Adipocyte (in vitro differentiated cells): Measurements from ENCODE around the gene GPM6B.
A peak's percentile ranks its signal among the peaks of the same experiment; 100 is the strongest.
"Not testable (repeated sequence)": the region's sequence is repeated elsewhere in the genome, so short reads cannot be mapped to it uniquely, and the experiment has no call there.

Source experiments
- DNase-seq: peaks from one replicate; pipeline ENCODE4 v3.0.0-alpha.2; 2015; ENCODE audit warnings: low read depth
- H3K27me3 ChIP-seq: replicated peaks from 2 replicates; pipeline ENCODE4 v1.7.0; 2013; ENCODE audit warnings: mild to moderate bottlenecking, low read length, moderate library complexity; ENCODE audit not compliant: control insufficient read depth, insufficient read depth
- H3K36me3 ChIP-seq: 2 replicates; pipeline ENCODE4 v1.7.0; 2013; ENCODE audit warnings: low read length, mild to moderate bottlenecking, moderate library complexity; ENCODE audit not compliant: control insufficient read depth, insufficient read depth, severe bottlenecking
- H3K4me1 ChIP-seq: 2 replicates; pipeline ENCODE4 v1.7.0; 2013; ENCODE audit warnings: mild to moderate bottlenecking, low read length, moderate library complexity; ENCODE audit not compliant: control insufficient read depth, insufficient read depth
- H3K4me3 ChIP-seq: 2 replicates; pipeline ENCODE4 v1.7.0; 2013; ENCODE audit warnings: mild to moderate bottlenecking, low read length, moderate library complexity
- H3K9ac ChIP-seq: 2 replicates; pipeline ENCODE4 v1.7.0; 2013; ENCODE audit warnings: mild to moderate bottlenecking, low read length, moderate library complexity
- H3K9me3 ChIP-seq: 2 replicates; pipeline ENCODE4 v1.7.0; 2013; ENCODE audit warnings: mild to moderate bottlenecking, low read length, moderate library complexity; ENCODE audit not compliant: control insufficient read depth

GPM6B gene

GRCh38 chrX:13750204-13750603, 66.7 kb downstream of the GPM6B start:
- Histone ChIP-seq H3K36me3 (peaks cover 40% of the 10 kb centered on the region), H3K9me3 (no peaks in the 10 kb centered on the region), H3K9ac (no peak overlapping the region), H3K4me3 (no peak overlapping the region), H3K4me1 (no peaks in the 10 kb centered on the region), H3K27me3 (no peaks in the 10 kb centered on the region)
- DNase-seq = peak; percentile 56

- no peak overlapping the region for H3K9ac ChIP-seq
- H3K9me3 ChIP-seq = no peaks in the 10 kb centered on the region
- peaks cover 50% of the 10 kb centered on the region for H3K36me3 ChIP-seq
- no peak for DNase-seq
- H3K4me1 ChIP-seq = no peaks in the 10 kb centered on the region
- H3K4me3 ChIP-seq = no peak overlapping the region
- H3K27me3 ChIP-seq = no peaks in the 10 kb centered on the region
These were observed 68.4 kb downstream of the GPM6B start for GRCh38 chrX:13748486-13748885.

- Histone ChIP-seq H3K27me3 (no peaks in the 10 kb centered on the region), H3K4me1 (no peaks in the 10 kb centered on the region), H3K4me3 (no peak overlapping the region), H3K36me3 (peaks cover 46% of the 10 kb centered on the region), H3K9me3 (no peaks in the 10 kb centered on the region), H3K9ac (no peak overlapping the region)
- DNase-seq = peak; percentile 73
These were observed 69.1 kb downstream of the GPM6B start for GRCh38 chrX:13747836-13748235.

- no peak overlapping the region for H3K4me3 ChIP-seq
These were observed 74.3 kb downstream of the GPM6B start for GRCh38 chrX:13742397-13743176.

GRCh38 chrX:13741695-13742094, 75.2 kb downstream of the GPM6B start:
- H3K9ac ChIP-seq = no peak overlapping the region
- H3K27me3 ChIP-seq = no peaks in the 10 kb centered on the region
- peaks cover 25% of the 10 kb centered on the region for H3K36me3 ChIP-seq
- H3K4me1 ChIP-seq = no peaks in the 10 kb centered on the region
- DNase-seq = no peak
- H3K4me3 ChIP-seq = no peak overlapping the region
- H3K9me3 ChIP-seq = no peaks in the 10 kb centered on the region

More at GRCh38 chrX:13742397-13743176, 74.3 kb downstream of the GPM6B start:
- H3K9me3 ChIP-seq = no peaks in the 10 kb centered on the region
- H3K4me1 ChIP-seq = no peaks in the 10 kb centered on the region
- no peak for DNase-seq
- H3K27me3 ChIP-seq = no peaks in the 10 kb centered on the region
- peaks cover 18% of the 10 kb centered on the region for H3K36me3 ChIP-seq
- H3K9ac ChIP-seq = no peak overlapping the region

- peak within 1 kb of the TSS; percentile 94 for H3K9ac ChIP-seq
- H3K4me3 ChIP-seq = peak within 1 kb of the TSS; percentile 97
- no peaks in the 10 kb centered on the region for H3K9me3 ChIP-seq
- peak; percentile 95 for DNase-seq
- H3K4me1 ChIP-seq = peaks cover 23% of the 10 kb centered on the region
- peaks cover 7% of the 10 kb centered on the region for H3K36me3 ChIP-seq
- no peaks in the 10 kb centered on the region for H3K27me3 ChIP-seq
These were observed 82.4 kb downstream of the GPM6B start, which contains the start of the genes OFD1 and TRAPPC2 for GRCh38 chrX:13734278-13735172. TSS of gene OFD1 (plus strand) at chrX:13734748. CDS start at chrX:13735072, 324 bp downstream. TSS of gene TRAPPC2 (minus strand) at chrX:13734620. CDS start at chrX:13719963, 14,657 bp downstream.

GRCh38 chrX:13733506-13733905, 83.4 kb downstream of the GPM6B start:
- peak overlapping the region; percentile 94 for H3K9ac ChIP-seq
- peak overlapping the region; percentile 97 for H3K4me3 ChIP-seq
- peak; percentile 9 for DNase-seq

GRCh38 chrX:13732246-13733067, 84.4 kb downstream of the GPM6B start:
- no peak for DNase-seq
- Histone ChIP-seq H3K9me3 (no peaks in the 10 kb centered on the region), H3K27me3 (no peaks in the 10 kb centered on the region), H3K36me3 (peaks cover 7% of the 10 kb centered on the region), H3K4me1 (peaks cover 23% of the 10 kb centered on the region), H3K4me3 (no peak overlapping the region), H3K9ac (no peak overlapping the region)

More at GRCh38 chrX:13733506-13733905, 83.4 kb downstream of the GPM6B start:
- Histone ChIP-seq H3K27me3 (no peaks in the 10 kb centered on the region), H3K36me3 (peaks cover 7% of the 10 kb centered on the region), H3K9me3 (no peaks in the 10 kb centered on the region), H3K4me1 (peaks cover 23% of the 10 kb centered on the region)

GRCh38 chrX:13730523-13730922, 86.4 kb downstream of the GPM6B start:
- peaks cover 18% of the 10 kb centered on the region for H3K4me1 ChIP-seq
- H3K4me3 ChIP-seq, H3K9ac ChIP-seq, H3K9me3 ChIP-seq, DNase-seq, H3K27me3 ChIP-seq, H3K36me3 ChIP-seq: not testable (repeated sequence)

- not testable (repeated sequence) for H3K4me3 ChIP-seq, H3K9ac ChIP-seq, H3K36me3 ChIP-seq, H3K4me1 ChIP-seq, DNase-seq, H3K27me3 ChIP-seq, H3K9me3 ChIP-seq
These were observed 90.3 kb downstream of the GPM6B start for GRCh38 chrX:13726583-13726982.
